Brain microvascular endothelial cell (primary cell): Measurements from ENCODE around the gene ARHGEF4.

ENCODE experiments used
- DNase-seq: peaks from one replicate; pipeline ENCODE4 v3.0.0-alpha.2; 2020
- H3K27ac ChIP-seq: fragments of 250-450 bp; sonication (Bioruptor Pico); 2 replicates; pipeline ENCODE4 v1.5.1; 2020; ENCODE audit warnings: mild to moderate bottlenecking, moderate library complexity
- H3K27me3 ChIP-seq: fragments of 250-450 bp; sonication (Bioruptor Pico); replicated peaks from 2 replicates; pipeline ENCODE4 v1.5.1; 2020; ENCODE audit warnings: mild to moderate bottlenecking
- H3K36me3 ChIP-seq: fragments of 250-450 bp; sonication (Bioruptor Pico); replicated peaks from 2 replicates; pipeline ENCODE4 v1.5.1; 2020; ENCODE audit warnings: mild to moderate bottlenecking
- H3K4me3 ChIP-seq: 2 replicates; pipeline ENCODE4 v1.5.1; 2011; ENCODE audit warnings: low read depth, mild to moderate bottlenecking, control low read depth, low read length, moderate library complexity
- CTCF ChIP-seq: IDR thresholded peaks from 2 replicates; pipeline ENCODE4 v1.5.1; 2011; ENCODE audit warnings: low read depth, mild to moderate bottlenecking, moderate library complexity, low read length, control low read depth, inconsistent platforms; ENCODE audit errors: missing control alignments
- in situ Hi-C: cut with HindIII; loops from 2 replicates; pipeline ENCODE4 v1.10.0; 2017; ENCODE audit warnings: low sequenced_read_pairs, low pct_ligation_motif_present

The ARHGEF4 gene

GRCh38 chr2:131040661-131041401 is 204.1 kb downstream of the ARHGEF4 start:
- TF ChIP-seq CTCF: peak; percentile 57
- H3K27me3 ChIP-seq: peaks cover 23% of the 10 kb centered on the region
- no peak overlapping the region for H3K4me3 ChIP-seq
- H3K27ac ChIP-seq: no peak overlapping the region
- in situ Hi-C loops: no loop called here
- H3K36me3 ChIP-seq: no peaks in the 10 kb centered on the region
- peak; percentile 24 for DNase-seq

- no peak for DNase-seq
- in situ Hi-C loops: no loop called here
- peaks cover 17% of the 10 kb centered on the region for H3K27me3 ChIP-seq
- TF ChIP-seq CTCF: no peak
- H3K27ac ChIP-seq: no peak overlapping the region
- H3K36me3 ChIP-seq: peaks cover 4% of the 10 kb centered on the region
- H3K4me3 ChIP-seq: no peak overlapping the region
Measured at GRCh38 chr2:131041402-131042147, 204.9 kb downstream of the ARHGEF4 start.

GRCh38 chr2:131042148-131042775 is 205.5 kb downstream of the ARHGEF4 start:
- in situ Hi-C loops: no loop called here
- Histone ChIP-seq H3K4me3 (no peak overlapping the region), H3K36me3 (peaks cover 11% of the 10 kb centered on the region), H3K27me3 (peaks cover 13% of the 10 kb centered on the region), H3K27ac (no peak overlapping the region)
- no peak for DNase-seq
- no peak for TF ChIP-seq CTCF

- Histone ChIP-seq H3K36me3 (peaks cover 17% of the 10 kb centered on the region), H3K27ac (no peak overlapping the region), H3K4me3 (no peak overlapping the region), H3K27me3 (peaks cover 13% of the 10 kb centered on the region)
- no peak for DNase-seq
- TF ChIP-seq CTCF: no peak
- in situ Hi-C loops: no loop called here
Measured at GRCh38 chr2:131043199-131044074, 206.7 kb downstream of the ARHGEF4 start.

GRCh38 chr2:131044075-131044756 is 207.5 kb downstream of the ARHGEF4 start:
- no peak overlapping the region for H3K4me3 ChIP-seq
- in situ Hi-C loops: no loop called here
- TF ChIP-seq CTCF: no peak

More at GRCh38 chr2:131044075-131044756, 207.5 kb downstream of the ARHGEF4 start:
- DNase-seq: no peak
- Histone ChIP-seq H3K27me3 (peaks cover 11% of the 10 kb centered on the region), H3K27ac (no peak overlapping the region), H3K36me3 (peaks cover 25% of the 10 kb centered on the region)
